ENCODE measurements around the gene DMWD.
"Not testable (repeated sequence)": the region's sequence is repeated elsewhere in the genome, so short reads cannot be mapped to it uniquely, and the experiment has no call there.

The DMWD gene

DNA sequence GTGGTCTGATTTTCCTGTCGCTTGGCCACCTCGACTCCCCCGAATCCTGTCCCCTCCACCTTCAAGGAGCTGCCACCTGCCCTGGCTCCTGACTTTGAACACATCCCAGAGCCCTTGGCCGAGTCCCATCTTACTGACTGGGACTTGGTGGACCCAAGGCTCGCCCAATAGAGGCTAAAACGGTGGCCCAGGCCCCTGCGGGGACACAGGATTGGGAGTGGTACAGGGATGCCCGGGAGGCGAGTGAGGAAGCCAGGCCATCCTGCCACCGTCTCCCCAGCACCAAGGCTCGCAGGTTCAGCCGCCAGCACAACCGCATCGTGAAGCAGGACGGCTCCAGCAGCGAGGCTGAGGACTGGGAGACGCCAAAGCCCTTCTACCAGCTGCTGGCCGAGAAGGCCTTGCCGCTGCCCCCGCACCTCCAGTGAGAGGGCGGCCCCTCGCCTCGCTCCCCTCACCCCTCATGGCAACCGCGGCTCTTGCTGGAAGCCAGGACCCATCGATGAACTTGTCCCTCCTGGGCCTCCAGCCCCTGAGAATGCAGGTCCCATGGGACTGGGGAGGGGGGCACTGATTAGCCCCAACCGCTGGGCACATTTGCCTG, 28.9 kb downstream of the DMWD start:
- H3K27ac ChIP-seq (ENCODE audit: low read depth, low read length), result peak overlapping the region; percentile 98
- H3K36me3 ChIP-seq (ENCODE audit: control insufficient read depth, insufficient read depth, low read length), result no peaks in the 10 kb centered on the region
- peak overlapping the region; percentile 16 for H3K9ac ChIP-seq (ENCODE audit: low read length)
- no peak overlapping the region for H3K4me3 ChIP-seq (ENCODE audit: low read length)
- no peaks in the 10 kb centered on the region for H3K27me3 ChIP-seq (ENCODE audit: control insufficient read depth, insufficient read depth, low read length)
- H3K4me1 ChIP-seq (ENCODE audit: control insufficient read depth, insufficient read depth, low read length), result peaks cover 33% of the 10 kb centered on the region

DNA sequence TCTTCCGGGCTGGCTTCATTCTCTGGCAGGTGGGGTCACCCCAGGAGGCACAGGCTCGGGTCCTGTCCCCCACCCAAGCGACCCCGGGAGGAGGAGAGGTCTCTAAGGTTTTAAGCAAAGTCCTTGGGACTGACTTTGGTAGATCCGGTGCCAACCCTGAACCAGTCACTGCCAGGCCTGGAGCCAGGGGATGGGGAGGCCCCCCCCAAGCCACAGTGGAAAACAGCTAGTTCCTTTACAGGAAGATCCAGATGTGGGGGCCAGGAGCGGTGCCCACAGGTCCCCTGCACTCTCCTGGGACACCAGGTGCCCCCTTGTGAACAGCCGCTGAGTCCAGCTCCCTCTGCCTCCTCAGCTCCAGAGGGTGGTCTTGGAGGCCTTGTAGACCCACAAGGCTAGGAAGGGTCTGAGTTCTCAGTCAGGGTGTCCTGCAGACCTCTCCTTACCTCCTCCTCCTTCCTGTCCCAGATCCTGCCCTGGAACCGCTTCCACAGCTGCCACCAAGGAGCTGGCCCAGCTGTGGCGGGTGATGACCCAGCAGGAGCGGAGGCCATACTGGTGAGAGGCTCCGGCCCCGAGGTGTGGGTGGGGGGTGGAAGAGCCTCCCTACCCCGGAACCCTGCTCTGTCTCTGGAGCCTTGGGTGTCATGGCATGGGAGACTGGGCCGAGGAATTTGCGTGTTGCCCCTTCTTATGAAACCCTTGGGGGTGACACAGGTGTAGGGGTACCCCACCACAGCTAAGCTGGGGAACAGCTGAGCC, 29.6 kb downstream of the DMWD start:
- peaks cover 33% of the 10 kb centered on the region for H3K4me1 ChIP-seq (ENCODE audit: control insufficient read depth, insufficient read depth, low read length)
- no peak overlapping the region for H3K27ac ChIP-seq (ENCODE audit: low read depth, low read length)
- H3K4me3 ChIP-seq (ENCODE audit: low read length), result no peak overlapping the region
- no peaks in the 10 kb centered on the region for H3K27me3 ChIP-seq (ENCODE audit: control insufficient read depth, insufficient read depth, low read length)
- no peaks in the 10 kb centered on the region for H3K36me3 ChIP-seq (ENCODE audit: control insufficient read depth, insufficient read depth, low read length)
- no peak overlapping the region for H3K9ac ChIP-seq (ENCODE audit: low read length)

DNA sequence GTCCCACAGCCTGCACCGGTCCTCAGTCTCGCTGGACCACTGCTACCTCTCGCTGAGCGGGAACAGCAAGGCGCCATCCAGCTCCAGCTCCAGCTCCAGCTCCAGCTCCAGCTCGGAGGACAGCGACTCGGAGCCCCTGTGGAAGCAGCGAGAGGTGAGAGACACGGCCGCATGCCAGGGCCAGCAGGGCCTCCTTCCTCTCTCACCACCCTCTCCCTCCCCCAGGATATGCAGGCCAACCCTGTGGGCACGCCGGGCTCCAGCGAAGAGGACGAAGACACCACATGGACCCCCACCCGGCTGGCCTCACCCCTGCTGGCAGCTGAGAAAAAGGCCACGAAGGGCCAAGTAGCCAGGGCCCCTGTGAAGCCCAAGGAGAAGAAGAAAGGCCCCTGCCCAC, 30.9 kb downstream of the DMWD start:
- Histone ChIP-seq H3K9ac (ENCODE audit: low read length) (no peak overlapping the region), H3K4me3 (ENCODE audit: low read length) (no peak overlapping the region), H3K4me1 (ENCODE audit: control insufficient read depth, insufficient read depth, low read length) (peaks cover 32% of the 10 kb centered on the region), H3K36me3 (ENCODE audit: control insufficient read depth, insufficient read depth, low read length) (no peaks in the 10 kb centered on the region), H3K27ac (ENCODE audit: low read depth, low read length) (no peak overlapping the region), H3K27me3 (ENCODE audit: control insufficient read depth, insufficient read depth, low read length) (no peaks in the 10 kb centered on the region)

DNA sequence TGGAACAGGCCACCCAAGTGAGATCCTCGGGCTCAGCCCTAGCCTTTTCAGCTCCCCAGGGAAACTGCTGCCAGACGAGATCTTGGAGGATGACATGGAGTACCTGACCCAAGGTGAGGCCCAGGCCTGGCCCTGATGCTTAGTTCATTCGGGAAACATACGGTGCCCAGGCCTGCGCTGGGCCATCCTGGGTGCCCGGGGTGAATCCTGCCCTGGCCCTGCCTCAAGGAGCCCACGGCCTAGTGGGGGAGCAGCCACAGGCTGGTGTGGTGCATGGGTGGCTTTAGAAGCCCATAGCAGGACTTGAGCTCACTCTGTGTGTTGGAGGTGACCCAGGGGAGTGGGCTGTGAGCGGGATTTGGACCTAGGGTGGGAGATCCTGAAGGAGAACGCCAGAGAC, 33.7 kb downstream of the DMWD start:
- Histone ChIP-seq H3K9ac (ENCODE audit: low read length) (no peak overlapping the region), H3K27ac (ENCODE audit: low read depth, low read length) (no peak overlapping the region), H3K4me3 (ENCODE audit: low read length) (no peak overlapping the region), H3K27me3 (ENCODE audit: control insufficient read depth, insufficient read depth, low read length) (no peaks in the 10 kb centered on the region), H3K4me1 (ENCODE audit: control insufficient read depth, insufficient read depth, low read length) (peaks cover 6% of the 10 kb centered on the region), H3K36me3 (ENCODE audit: control insufficient read depth, insufficient read depth, low read length) (no peaks in the 10 kb centered on the region)

DNA sequence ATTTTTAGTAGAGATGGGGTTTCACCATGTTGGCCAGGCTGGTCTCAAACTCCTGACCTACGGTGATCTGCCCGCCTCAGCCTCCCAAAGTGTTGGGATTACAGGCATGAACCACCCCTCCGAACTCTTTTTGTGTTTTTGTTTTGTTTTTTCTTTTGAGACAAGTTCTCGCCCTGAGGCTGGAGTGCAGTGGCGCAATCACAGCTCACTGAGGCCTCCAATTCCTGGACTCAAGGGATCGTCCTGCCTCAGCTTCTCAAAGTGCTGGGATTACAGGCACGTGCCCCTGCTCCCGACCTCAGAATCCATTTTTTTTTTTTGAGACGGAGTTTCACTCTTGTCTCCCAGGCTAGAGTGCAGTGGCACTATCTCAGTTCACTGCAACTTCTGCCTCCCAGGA, 35.0 kb downstream of the DMWD start:
- H3K9ac ChIP-seq (ENCODE audit: low read length), result no peak overlapping the region
- H3K27ac ChIP-seq (ENCODE audit: low read depth, low read length), result no peak overlapping the region
- no peak overlapping the region for H3K4me3 ChIP-seq (ENCODE audit: low read length)
- no peaks in the 10 kb centered on the region for H3K4me1 ChIP-seq (ENCODE audit: control insufficient read depth, insufficient read depth, low read length)
- no peaks in the 10 kb centered on the region for H3K36me3 ChIP-seq (ENCODE audit: control insufficient read depth, insufficient read depth, low read length)
- H3K27me3 ChIP-seq (ENCODE audit: control insufficient read depth, insufficient read depth, low read length), result no peaks in the 10 kb centered on the region

DNA sequence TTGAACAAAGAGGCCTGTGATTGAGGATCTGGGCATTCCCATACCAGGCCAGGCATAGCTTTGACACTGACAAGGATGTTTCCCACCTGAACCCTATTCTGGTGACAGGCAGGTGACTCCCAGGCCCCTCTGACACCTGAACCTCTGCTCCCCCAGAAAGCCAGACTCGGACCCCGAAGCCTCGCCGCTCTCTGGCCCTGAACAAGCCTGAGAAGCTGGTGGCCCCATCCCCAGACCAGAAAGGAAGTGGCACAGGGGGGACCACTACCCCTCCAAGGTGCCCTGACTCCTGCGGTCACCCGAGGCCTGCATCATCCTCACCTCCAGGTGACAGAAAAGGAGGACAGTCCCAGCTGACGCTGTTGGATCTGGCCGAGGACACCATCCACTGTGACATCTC, 38.3 kb downstream of the DMWD start:
- Histone ChIP-seq H3K27ac (ENCODE audit: low read depth, low read length) (no peak overlapping the region), H3K27me3 (ENCODE audit: control insufficient read depth, insufficient read depth, low read length) (no peaks in the 10 kb centered on the region), H3K36me3 (ENCODE audit: control insufficient read depth, insufficient read depth, low read length) (no peaks in the 10 kb centered on the region)

DNA sequence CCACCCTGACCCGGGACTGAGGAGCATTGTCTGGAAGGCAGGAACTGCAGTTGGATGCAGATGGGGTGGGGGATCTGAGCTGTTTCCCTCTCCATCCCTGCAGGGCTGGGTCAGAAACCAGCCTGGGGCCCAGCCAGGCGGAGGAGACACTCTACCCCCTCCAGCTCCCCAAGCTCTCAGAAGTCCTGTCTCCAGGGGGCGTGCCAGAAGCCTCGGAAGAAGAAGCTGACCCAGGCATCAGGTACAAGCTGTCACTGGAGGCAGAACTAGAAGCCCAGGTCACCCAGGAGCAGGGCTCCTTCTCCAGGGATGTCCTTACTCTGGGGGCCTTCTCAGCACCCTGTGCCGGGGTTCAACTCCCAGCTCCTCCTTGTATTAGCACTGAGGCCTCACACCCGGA, 39.1 kb downstream of the DMWD start:
- Histone ChIP-seq H3K4me1 (ENCODE audit: control insufficient read depth, insufficient read depth, low read length) (no peaks in the 10 kb centered on the region), H3K27me3 (ENCODE audit: control insufficient read depth, insufficient read depth, low read length) (no peaks in the 10 kb centered on the region), H3K27ac (ENCODE audit: low read depth, low read length) (no peak overlapping the region), H3K4me3 (ENCODE audit: low read length) (no peak overlapping the region), H3K9ac (ENCODE audit: low read length) (no peak overlapping the region), H3K36me3 (ENCODE audit: control insufficient read depth, insufficient read depth, low read length) (no peaks in the 10 kb centered on the region)

More for the DNA sequence above, 38.3 kb downstream of the DMWD start:
- H3K4me3 ChIP-seq (ENCODE audit: low read length), result no peak overlapping the region
- no peaks in the 10 kb centered on the region for H3K4me1 ChIP-seq (ENCODE audit: control insufficient read depth, insufficient read depth, low read length)
- H3K9ac ChIP-seq (ENCODE audit: low read length), result no peak overlapping the region

DNA sequence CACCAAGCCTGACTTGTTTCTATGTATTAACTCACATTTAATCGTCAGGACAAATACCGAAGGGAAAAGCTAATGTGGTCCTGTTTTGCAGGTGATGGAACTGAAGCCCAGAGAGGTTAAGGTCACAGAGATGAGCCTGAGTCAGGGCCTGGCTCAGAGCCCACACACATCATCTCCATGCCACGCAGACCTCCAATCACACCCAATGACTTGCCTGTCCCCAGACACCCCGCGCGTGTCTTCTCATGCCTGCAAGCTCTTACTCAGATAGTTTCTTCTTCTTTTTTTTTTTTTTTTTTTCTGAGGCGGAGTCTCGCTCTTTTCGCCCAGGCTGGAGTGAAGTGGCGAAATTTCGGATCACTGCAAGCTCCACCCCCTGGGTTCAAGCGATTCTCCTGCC, 40.0 kb downstream of the DMWD start:
- Histone ChIP-seq H3K4me1 (ENCODE audit: control insufficient read depth, insufficient read depth, low read length) (no peaks in the 10 kb centered on the region), H3K36me3 (ENCODE audit: control insufficient read depth, insufficient read depth, low read length) (no peaks in the 10 kb centered on the region), H3K27me3 (ENCODE audit: control insufficient read depth, insufficient read depth, low read length) (no peaks in the 10 kb centered on the region), H3K27ac (ENCODE audit: low read depth, low read length) (no peak overlapping the region), H3K9ac (ENCODE audit: low read length) (no peak overlapping the region), H3K4me3 (ENCODE audit: low read length) (no peak overlapping the region)

DNA sequence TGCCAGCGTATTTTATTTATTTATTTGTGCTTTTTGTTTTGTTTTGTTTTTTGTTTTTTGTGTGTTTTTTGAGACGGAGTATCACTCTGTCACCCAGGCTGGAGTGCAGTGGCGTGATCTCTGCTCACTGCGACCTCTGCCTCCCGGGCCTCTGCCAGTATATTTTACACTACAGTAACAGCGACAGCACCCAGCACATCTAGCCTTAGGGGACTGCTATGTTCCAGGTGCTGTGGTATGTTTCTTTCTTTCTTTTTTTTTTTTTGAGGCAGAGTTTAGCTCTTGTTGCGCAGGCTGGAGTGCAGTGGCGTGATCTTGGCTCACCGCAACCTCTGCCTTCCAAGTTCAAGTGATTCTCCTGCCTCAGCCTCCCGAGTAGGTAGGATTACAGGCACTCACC, 41.2 kb downstream of the DMWD start:
- H3K36me3 ChIP-seq (ENCODE audit: control insufficient read depth, insufficient read depth, low read length); H3K4me3 ChIP-seq (ENCODE audit: low read length); H3K4me1 ChIP-seq (ENCODE audit: control insufficient read depth, insufficient read depth, low read length); H3K27ac ChIP-seq (ENCODE audit: low read depth, low read length); H3K27me3 ChIP-seq (ENCODE audit: control insufficient read depth, insufficient read depth, low read length); H3K9ac ChIP-seq (ENCODE audit: low read length): not testable (repeated sequence)

DNA sequence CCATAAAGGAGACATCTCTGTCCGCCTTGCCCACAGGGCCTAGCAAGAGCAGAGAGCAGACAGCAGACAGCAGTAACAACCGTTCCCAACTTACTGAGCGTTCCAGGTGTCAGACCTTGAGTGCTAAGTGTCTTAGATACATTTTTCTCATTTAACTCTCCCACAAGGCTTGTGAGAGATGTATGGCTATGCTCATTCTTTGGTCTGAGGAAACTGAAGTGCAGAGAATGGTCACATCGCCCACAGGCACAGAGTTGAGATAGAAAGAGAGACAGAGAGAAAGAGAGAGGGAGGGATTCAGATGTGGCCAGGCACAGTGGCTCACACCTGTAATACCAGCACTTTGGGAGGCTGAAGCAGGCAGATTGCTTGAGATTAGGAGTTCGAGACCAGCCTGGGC, 45.1 kb downstream of the DMWD start:
- H3K36me3 ChIP-seq (ENCODE audit: control insufficient read depth, insufficient read depth, low read length), result no peaks in the 10 kb centered on the region

DNA sequence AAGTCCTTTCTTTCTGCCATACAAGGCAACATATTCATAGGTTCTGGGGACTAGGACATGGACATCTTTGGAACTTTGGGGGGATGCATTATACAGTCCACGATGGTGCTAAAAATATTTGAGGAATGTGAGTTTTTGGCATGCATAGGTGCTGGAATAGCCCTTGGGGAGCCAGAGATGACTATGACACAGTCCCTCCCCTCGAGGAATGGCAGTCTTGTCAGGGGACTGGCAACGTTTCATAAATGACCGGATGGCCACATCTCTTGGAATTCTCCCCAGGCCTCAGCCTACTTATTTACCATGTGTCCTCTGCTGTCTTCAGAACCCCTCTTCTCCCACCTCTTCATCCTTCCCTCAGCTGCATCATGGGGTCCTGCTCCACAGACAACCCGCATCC, 45.8 kb downstream of the DMWD start:
- H3K27ac ChIP-seq (ENCODE audit: low read depth, low read length), result no peak overlapping the region
- no peaks in the 10 kb centered on the region for H3K27me3 ChIP-seq (ENCODE audit: control insufficient read depth, insufficient read depth, low read length)
- no peaks in the 10 kb centered on the region for H3K4me1 ChIP-seq (ENCODE audit: control insufficient read depth, insufficient read depth, low read length)
- H3K4me3 ChIP-seq (ENCODE audit: low read length), result no peak overlapping the region
- no peak overlapping the region for H3K9ac ChIP-seq (ENCODE audit: low read length)
- no peaks in the 10 kb centered on the region for H3K36me3 ChIP-seq (ENCODE audit: control insufficient read depth, insufficient read depth, low read length)

More for the DNA sequence above, 45.1 kb downstream of the DMWD start:
- Histone ChIP-seq H3K9ac (ENCODE audit: low read length) (no peak overlapping the region), H3K4me3 (ENCODE audit: low read length) (no peak overlapping the region), H3K27ac (ENCODE audit: low read depth, low read length) (no peak overlapping the region), H3K27me3 (ENCODE audit: control insufficient read depth, insufficient read depth, low read length) (no peaks in the 10 kb centered on the region), H3K4me1 (ENCODE audit: control insufficient read depth, insufficient read depth, low read length) (no peaks in the 10 kb centered on the region)

DNA sequence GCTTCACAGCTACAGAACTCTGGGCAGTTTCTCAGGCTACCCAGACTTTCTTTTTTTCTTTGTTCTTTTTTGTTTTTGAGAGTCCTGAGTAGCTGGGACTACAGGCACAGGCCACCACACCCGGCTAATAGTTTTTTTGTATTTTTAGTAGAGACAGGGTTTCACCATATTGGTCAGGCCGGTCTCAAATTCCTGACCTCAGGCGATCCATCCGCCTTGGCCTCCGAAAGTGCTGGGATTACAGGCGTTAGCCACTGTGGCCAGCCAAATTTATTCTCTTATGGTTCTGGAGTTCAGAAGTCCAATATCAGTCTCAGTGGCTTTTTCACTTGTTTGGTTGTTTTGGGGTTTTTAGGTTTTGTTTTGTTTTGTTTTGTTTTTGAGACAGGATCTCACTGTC, 47.0 kb downstream of the DMWD start:
- H3K4me1 ChIP-seq (ENCODE audit: control insufficient read depth, insufficient read depth, low read length), result no peaks in the 10 kb centered on the region
- no peak overlapping the region for H3K4me3 ChIP-seq (ENCODE audit: low read length)
- no peak overlapping the region for H3K27ac ChIP-seq (ENCODE audit: low read depth, low read length)
- H3K36me3 ChIP-seq (ENCODE audit: control insufficient read depth, insufficient read depth, low read length), result no peaks in the 10 kb centered on the region
- no peaks in the 10 kb centered on the region for H3K27me3 ChIP-seq (ENCODE audit: control insufficient read depth, insufficient read depth, low read length)
- no peak overlapping the region for H3K9ac ChIP-seq (ENCODE audit: low read length)

DNA sequence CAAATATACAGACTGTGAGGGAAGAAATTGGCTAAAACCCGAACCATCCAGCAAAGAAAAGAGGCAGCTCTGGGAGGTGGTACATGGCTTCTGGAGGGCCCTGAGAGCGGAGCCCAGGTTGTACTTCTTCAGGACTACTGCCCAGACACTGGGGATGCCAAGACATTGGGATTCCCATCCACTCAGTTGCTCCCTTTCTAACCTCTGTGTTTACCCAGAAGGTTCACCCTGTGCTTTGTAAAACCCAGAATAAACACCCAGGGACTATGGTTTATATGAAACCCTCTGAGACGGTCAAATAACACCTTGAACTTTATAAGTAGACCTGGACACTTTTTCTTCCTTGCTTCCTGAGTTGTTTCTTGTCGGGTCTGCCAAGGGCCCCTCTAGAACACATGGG, 49.7 kb downstream of the DMWD start:
- H3K27ac ChIP-seq (ENCODE audit: low read depth, low read length), result no peak overlapping the region
- H3K27me3 ChIP-seq (ENCODE audit: control insufficient read depth, insufficient read depth, low read length), result no peaks in the 10 kb centered on the region
- H3K4me1 ChIP-seq (ENCODE audit: control insufficient read depth, insufficient read depth, low read length), result no peaks in the 10 kb centered on the region
- H3K9ac ChIP-seq (ENCODE audit: low read length), result no peak overlapping the region
- no peak overlapping the region for H3K4me3 ChIP-seq (ENCODE audit: low read length)
- no peaks in the 10 kb centered on the region for H3K36me3 ChIP-seq (ENCODE audit: control insufficient read depth, insufficient read depth, low read length)

All from rectal smooth muscle tissue (tissue), 1 donor.